Ovary (tissue), 10 donors: ENCODE measurements around the gene CLTC. TPM values are rescaled to one million over a fixed set of nuclear protein-coding genes. Genes with fewer than 3 reads are reported as not detected.
"Not testable (repeated sequence)": the region's sequence is repeated elsewhere in the genome, so short reads cannot be mapped to it uniquely, and the experiment has no call there.

Source experiments
- DNase-seq, 5 donors: peaks; one replicate each; pipeline ENCODE4 v3.0.0-alpha.2; 2019 to 2020
- H3K27ac ChIP-seq, 2 donors: fragments of 200-600 bp; one replicate each; pipeline versions ENCODE4 v1.5.1 to v1.8.0; 2019 to 2022
- H3K27me3 ChIP-seq: fragments of 200-600 bp; one replicate; pipeline ENCODE4 v1.8.0; 2022
- H3K36me3 ChIP-seq: fragments of 200-600 bp; sonication (generic); one replicate; pipeline ENCODE4 v1.5.1; 2019
- H3K4me1 ChIP-seq: one replicate; pipeline ENCODE4 v1.8.1; 2013; ENCODE audit warnings: mild to moderate bottlenecking, moderate library complexity; ENCODE audit not compliant: insufficient read depth
- H3K4me3 ChIP-seq: fragments of 200-600 bp; sonication (generic); one replicate; pipeline ENCODE4 v1.5.1; 2017
- H3K9me3 ChIP-seq, 2 donors: fragments of 200-600 bp in 1 of 2; sonication (generic) in 1 of 2; one replicate each; pipeline versions ENCODE4 v1.5.1 to v1.8.1; 2013 to 2019; ENCODE audit warnings: mild to moderate bottlenecking in 1 of 2, moderate library complexity in 1 of 2
- CTCF ChIP-seq, 3 donors: fragments of 450-650 bp in 2 of 3; fragments of 200-600 bp in 1 of 3; IDR thresholded peaks; one replicate each; pipeline versions ENCODE4 v1.5.1 to v1.8.0; 2016 to 2022; ENCODE audit warnings: antibody characterized with exemption in 3 of 3, mild to moderate bottlenecking in 1 of 3
- EP300 ChIP-seq: sonication (generic); formaldehyde crosslinking; IDR thresholded peaks from one replicate; pipeline ENCODE4 v1.6.1; 2017; ENCODE audit warnings: antibody characterized with exemption
- POLR2A ChIP-seq: fragments of 450-650 bp; IDR thresholded peaks from one replicate; pipeline ENCODE4 v1.6.1; 2017; ENCODE audit warnings: antibody characterized with exemption, mild to moderate bottlenecking, moderate library complexity
- WGBS, 3 donors: extraction: QIAGEN DNeasy Blood & Tissue Kit in 1 of 3; methylation state at CpG; one replicate each; pipeline versions ENCODE4 v1.1.5 to v1.1.7; 2013 to 2017; 5-methylcytosine and 5-hydroxymethylcytosine counted together
- intact Hi-C, 4 donors: fragments of 100-400 bp; cut with DNase I; formaldehyde crosslinking; loops; one replicate each; pipeline versions ENCODE4 v1.11.0 to v1.15.1; 2022 to 2023
- long read RNA-seq, 3 donors: library from polyadenylated mRNA in 2 of 3; unstranded in 2 of 3; transcript quantifications; one replicate each; pipeline ENCODE4 v2.0.0 and lab custom pipeline, GENCODE V29; 2021 to 2026
- polyA plus RNA-seq, 2 donors: library from polyadenylated mRNA; stranded (reverse); fragments of 200-250 nt in 1 of 2; fragments of 350-450 nt in 1 of 2; fragmentation: Illumina TruSeq in 1 of 2; extraction: RNeasy Lipid Tissue Mini Kit (QIAGEN cat#74804) in 1 of 2; gene quantifications; one replicate each; pipeline ENCODE4 v1.2.3, GENCODE V29; 2013 to 2014
- total RNA-seq, 7 donors: library from RNA; depleted of rRNA in 2 of 7; stranded (reverse); fragments of >200 nt in 2 of 7; fragmentation: NEBNext Ultra II Directional in 3 of 7; extraction: Animal tissue kit (Norgen Biotek cat#: 25700) in 3 of 7; gene quantifications; one replicate each; pipeline versions ENCODE4 v1.1.0 to v1.2.4, GENCODE V29; 2016 to 2023
- donor health status: DM: no; HTN: no; CAD: no; lungs with moderate emphysema.
- donor health status: DM: no; HTN: no; CAD: no.
- donor health status: Bipolar disorder and iron deficiency.
- donor health status: DM: yes; HTN: yes; CAD: no.
- donor health status: DM: no; HTN: no; CAD: no.
- donor health status: DM: yes; HTN: yes; CAD: no.

Gene CLTC
- total RNA-seq (100 to 1,000 TPM; 139 to 219 (median 175) TPM), polyA plus RNA-seq (100 to 1,000 TPM in 1 of 2 donors, 10 to 100 TPM in 1; 71.4 to 124 TPM)
- long read RNA-seq, donor 1, partial matches to known transcripts: 24 of 29 reads
- long read RNA-seq, donor 1, other reads (novel, unspliced or antisense): 4 of 29 reads
- long read RNA-seq, donor 2, full-length matches to known transcripts: 11 of 169 reads
- long read RNA-seq, donor 2, partial matches to known transcripts: 130 of 169 reads
- long read RNA-seq, donor 2, other reads (novel, unspliced or antisense): 28 of 169 reads
- long read RNA-seq, donor 3, full-length matches to known transcripts: 143 of 243 reads
- long read RNA-seq, donor 3, partial matches to known transcripts: 37 of 243 reads
- long read RNA-seq, donor 3, other reads (novel, unspliced or antisense): 63 of 243 reads

GRCh38 chr17:59619298-59620063 lies at the start of gene CLTC:
TSS of gene CLTC (plus strand) at chr17:59619895. CDS start at chr17:59620132, 237 bp downstream.
- Histone ChIP-seq H3K4me3 (peak within 1 kb of the TSS; percentile 97), H3K4me1 (peaks cover 4% of the 10 kb centered on the region), H3K9me3 (no peaks in the 10 kb centered on the region), H3K36me3 (no peaks in the 10 kb centered on the region), H3K27ac (peak within 1 kb of the TSS; percentile 97), H3K27me3 (no peaks in the 10 kb centered on the region)
- TF ChIP-seq POLR2A (peak; percentile 97), EP300 (peak; percentile 37), CTCF (IDR thresholded peaks at IDR 0.05) (peak in 2 of 3 donors; percentile 14 to 33)
- DNase-seq: peak; percentile 93 to 94 (median 93)
- 0% methylated on average over 52 to 65 of the region's 65 CpGs for WGBS, 3 donors
- intact Hi-C loops: no loop called here

- no peaks in the 10 kb centered on the region for H3K4me1 ChIP-seq
- TF ChIP-seq CTCF (IDR thresholded peaks at IDR 0.05): no peak
- intact Hi-C loops: no loop called here
- DNase-seq: no peak
- WGBS, 3 donors: 91 to 95% (median 93%) methylated on average over 10 of the region's 10 CpGs
- no peak overlapping the region for H3K27ac ChIP-seq
- H3K9me3 ChIP-seq: no peaks in the 10 kb centered on the region
- no peak overlapping the region for H3K4me3 ChIP-seq
- no peaks in the 10 kb centered on the region for H3K27me3 ChIP-seq
- H3K36me3 ChIP-seq: no peaks in the 10 kb centered on the region
Measured at GRCh38 chr17:59572301-59572924, 47.3 kb upstream of the CLTC start.

- H3K36me3 ChIP-seq, H3K9me3 ChIP-seq, intact Hi-C loops, DNase-seq, H3K4me3 ChIP-seq, H3K27me3 ChIP-seq, H3K4me1 ChIP-seq, H3K27ac ChIP-seq: not testable (repeated sequence)
- no CpG with 5 or more reads among the region's 1 CpG for WGBS, 3 donors
Measured at GRCh38 chr17:59584168-59584567, 35.5 kb upstream of the CLTC start.

GRCh38 chr17:59600169-59600568 lies 19.5 kb upstream of the CLTC start:
- H3K4me3 ChIP-seq: no peak overlapping the region
- H3K4me1 ChIP-seq: no peaks in the 10 kb centered on the region
- H3K36me3 ChIP-seq: no peaks in the 10 kb centered on the region
- H3K27me3 ChIP-seq: no peaks in the 10 kb centered on the region
- intact Hi-C loops: no loop called here
- DNase-seq: no peak
- H3K9me3 ChIP-seq: no peaks in the 10 kb centered on the region
- no peak overlapping the region for H3K27ac ChIP-seq
- no peak for TF ChIP-seq POLR2A
- no peak for TF ChIP-seq CTCF (IDR thresholded peaks at IDR 0.05)
- TF ChIP-seq EP300: no peak
